ENCODE measurements around the gene MYADML2.

Gene MYADML2

GRCh38 chr17:81990836-81991683 is 44.0 kb upstream of the MYADML2 start:
- Histone ChIP-seq H3K4me2 (ENCODE audit: low read length, poor library complexity, severe bottlenecking) (no peak overlapping the region), H2AK5ac (ENCODE audit: low read length, severe bottlenecking) (no peak overlapping the region), H3K9me3 (ENCODE audit: control insufficient read depth, low read length) (no peaks in the 10 kb centered on the region), H3K36me3 (ENCODE audit: control insufficient read depth in 1 of 2, insufficient read depth in 2 of 2, low read depth in 1 of 2, low read length in 2 of 2) (peaks cover 21 to 78% of the 10 kb centered on the region in 2 experiments), H4K91ac (ENCODE audit: low read length) (peak overlapping the region; percentile 4), H3K27me3 (ENCODE audit: control insufficient read depth in 1 of 2, insufficient read depth in 1 of 2, low read length in 2 of 2) (no peaks in the 10 kb centered on the region), H2BK120ac (ENCODE audit: low read depth, low read length) (no peak overlapping the region), H2BK5ac (ENCODE audit: low read depth, low read length, poor library complexity, severe bottlenecking) (no peak overlapping the region), H3K4ac (ENCODE audit: low read depth in 1 of 2, low read length in 2 of 2) (peak overlapping the region in 1 of 2 experiments; percentile 65), H4K8ac (ENCODE audit: low read length) (peak overlapping the region; percentile 19), H3K14ac (ENCODE audit: low read length in 2 of 2) (peak overlapping the region in 1 of 2 experiments; percentile 53), H3K4me1 (ENCODE audit: control insufficient read depth, insufficient read depth, low read depth, low read length) (peaks cover 39% of the 10 kb centered on the region), H3K4me3 (ENCODE audit: insufficient read depth in 1 of 2, low read depth in 1 of 2, low read length in 2 of 2) (no peak overlapping the region), H2BK12ac (ENCODE audit: low read length in 2 of 2) (peak overlapping the region in 1 of 2 experiments; percentile 66), H3K79me1 (replicated peaks; ENCODE audit: low read length, poor library complexity, severe bottlenecking) (peaks cover 54% of the 10 kb centered on the region), H3K9ac (ENCODE audit: low read length) (no peak overlapping the region), H2AFZ (ENCODE audit: low read depth, low read length) (no peak overlapping the region), H3K23ac (ENCODE audit: low read length in 2 of 2) (no peak overlapping the region), H2BK15ac (ENCODE audit: low read depth, poor library complexity, severe bottlenecking) (no peak overlapping the region), H3K27ac (ENCODE audit: low read length, poor library complexity, severe bottlenecking) (no peak overlapping the region), H3K18ac (ENCODE audit: low read depth in 1 of 2, low read length in 2 of 2) (peak overlapping the region; percentile 55 to 82)
- DNase-seq: no peak
- WGBS: 94% methylated on average over 25 of the region's 25 CpGs

DNA sequence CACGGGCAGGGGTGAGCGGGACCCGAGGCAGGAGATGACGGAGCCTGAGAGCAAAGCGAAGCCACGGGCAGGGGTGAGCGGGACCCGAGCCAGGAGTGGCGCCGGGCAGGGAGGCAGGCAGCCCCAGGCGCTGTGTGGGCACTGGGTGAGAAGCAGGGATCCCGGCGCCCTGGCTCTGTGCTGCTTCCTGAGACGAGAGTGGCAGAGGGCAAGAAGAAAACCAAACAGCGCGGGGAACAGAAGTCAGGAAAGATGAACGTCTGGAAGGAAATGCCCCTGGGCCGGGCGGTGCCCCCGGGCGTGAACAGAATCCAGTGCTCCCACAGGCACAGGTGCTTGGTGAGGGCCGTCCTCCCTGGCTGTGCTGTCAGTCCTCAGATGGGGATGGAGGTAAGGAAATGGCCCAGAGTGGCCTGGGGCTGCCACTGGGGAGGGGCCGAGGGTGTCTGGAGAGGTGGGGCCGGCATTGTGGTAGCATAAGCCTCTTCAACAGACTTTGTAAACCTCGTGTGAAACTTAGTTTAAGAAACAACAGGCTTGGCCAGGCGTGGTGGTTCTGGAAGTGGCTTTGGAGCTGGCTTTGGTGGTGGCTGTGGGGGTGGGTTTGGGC is 40.2 kb upstream of the MYADML2 start:
- no peak overlapping the region for H4K91ac ChIP-seq (ENCODE audit: low read length)
- no peaks in the 10 kb centered on the region for H3K9me3 ChIP-seq (ENCODE audit: control insufficient read depth, low read length)
- no peak overlapping the region for H2BK120ac ChIP-seq (ENCODE audit: low read depth, low read length)
- no peak overlapping the region for H2BK5ac ChIP-seq (ENCODE audit: low read depth, low read length, poor library complexity, severe bottlenecking)
- H3K4me1 ChIP-seq (ENCODE audit: control insufficient read depth, insufficient read depth, low read depth, low read length): peaks cover 25% of the 10 kb centered on the region
- no peak overlapping the region for H3K14ac ChIP-seq (ENCODE audit: low read length in 2 of 2)
- H3K9ac ChIP-seq (ENCODE audit: low read length): no peak overlapping the region
- WGBS: 97% methylated on average over 26 of the region's 26 CpGs
- H2BK12ac ChIP-seq (ENCODE audit: low read length in 2 of 2): no peak overlapping the region
- H3K4me3 ChIP-seq (ENCODE audit: insufficient read depth in 1 of 2, low read depth in 1 of 2, low read length in 2 of 2): no peak overlapping the region
- H2AK5ac ChIP-seq (ENCODE audit: low read length, severe bottlenecking): no peak overlapping the region
- peaks cover 36 to 78% of the 10 kb centered on the region in 2 experiments for H3K36me3 ChIP-seq (ENCODE audit: control insufficient read depth in 1 of 2, insufficient read depth in 2 of 2, low read depth in 1 of 2, low read length in 2 of 2)
- no peak overlapping the region for H3K23ac ChIP-seq (ENCODE audit: low read length in 2 of 2)
- no peak overlapping the region for H3K27ac ChIP-seq (ENCODE audit: low read length, poor library complexity, severe bottlenecking)
- no peak for DNase-seq
- no peaks in the 10 kb centered on the region for H3K27me3 ChIP-seq (ENCODE audit: control insufficient read depth in 1 of 2, insufficient read depth in 1 of 2, low read length in 2 of 2)
- no peak overlapping the region for H4K8ac ChIP-seq (ENCODE audit: low read length)
- no peak overlapping the region for H3K4ac ChIP-seq (ENCODE audit: low read depth in 1 of 2, low read length in 2 of 2)
- H3K79me1 ChIP-seq (replicated peaks; ENCODE audit: low read length, poor library complexity, severe bottlenecking): peaks cover 38% of the 10 kb centered on the region
- H2BK15ac ChIP-seq (ENCODE audit: low read depth, poor library complexity, severe bottlenecking): no peak overlapping the region
- H3K4me2 ChIP-seq (ENCODE audit: low read length, poor library complexity, severe bottlenecking): no peak overlapping the region
- no peak overlapping the region for H2AFZ ChIP-seq (ENCODE audit: low read depth, low read length)
- no peak overlapping the region for H3K18ac ChIP-seq (ENCODE audit: low read depth in 1 of 2, low read length in 2 of 2)

GRCh38 chr17:81986606-81987005 is 39.6 kb upstream of the MYADML2 start:
- WGBS: 98% methylated on average over 26 of the region's 26 CpGs
- Histone ChIP-seq H3K9me3 (ENCODE audit: control insufficient read depth, low read length) (no peaks in the 10 kb centered on the region), H4K91ac (ENCODE audit: low read length) (no peak overlapping the region)

DNA sequence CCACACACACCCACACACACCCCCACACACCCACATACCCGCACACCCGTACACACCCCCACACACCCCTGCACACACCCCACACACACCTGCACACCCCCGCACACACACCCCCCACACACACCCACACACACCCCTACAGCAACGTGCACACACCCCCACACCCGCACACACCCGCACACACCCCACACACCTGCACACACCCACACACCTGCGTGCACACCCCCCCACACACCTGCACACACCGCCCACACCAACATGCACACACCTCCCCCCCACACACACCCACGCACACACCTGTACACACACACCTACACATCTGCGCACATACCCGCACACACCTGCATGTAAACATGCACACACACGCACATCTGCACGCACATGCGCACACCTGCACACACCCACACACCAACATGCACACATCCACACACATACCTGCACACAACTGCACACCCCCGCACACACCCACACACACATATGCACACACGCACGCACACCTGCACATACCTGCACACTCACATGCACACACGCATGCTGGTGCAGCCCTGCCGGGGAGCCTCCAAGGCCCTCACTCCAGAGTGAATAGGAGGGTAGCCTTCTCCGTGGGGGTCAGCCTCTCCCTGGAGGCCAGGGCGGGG is 37.9 kb upstream of the MYADML2 start:
- H2BK120ac ChIP-seq (ENCODE audit: low read depth, low read length): no peak overlapping the region

More at GRCh38 chr17:81986606-81987005, 39.6 kb upstream of the MYADML2 start:
- no peak for DNase-seq
- Histone ChIP-seq H2BK120ac (ENCODE audit: low read depth, low read length) (no peak overlapping the region), H3K27ac (ENCODE audit: low read length, poor library complexity, severe bottlenecking) (no peak overlapping the region), H4K8ac (ENCODE audit: low read length) (no peak overlapping the region), H2BK15ac (ENCODE audit: low read depth, poor library complexity, severe bottlenecking) (no peak overlapping the region), H3K14ac (ENCODE audit: low read length in 2 of 2) (no peak overlapping the region), H3K23ac (ENCODE audit: low read length in 2 of 2) (no peak overlapping the region), H3K18ac (ENCODE audit: low read depth in 1 of 2, low read length in 2 of 2) (no peak overlapping the region), H2AFZ (ENCODE audit: low read depth, low read length) (no peak overlapping the region), H3K27me3 (ENCODE audit: control insufficient read depth in 1 of 2, insufficient read depth in 1 of 2, low read length in 2 of 2) (no peaks in the 10 kb centered on the region), H3K4ac (ENCODE audit: low read depth in 1 of 2, low read length in 2 of 2) (no peak overlapping the region), H3K79me1 (replicated peaks; ENCODE audit: low read length, poor library complexity, severe bottlenecking) (peaks cover 38% of the 10 kb centered on the region), H2BK12ac (ENCODE audit: low read length in 2 of 2) (no peak overlapping the region), H2BK5ac (ENCODE audit: low read depth, low read length, poor library complexity, severe bottlenecking) (no peak overlapping the region), H3K4me3 (ENCODE audit: insufficient read depth in 1 of 2, low read depth in 1 of 2, low read length in 2 of 2) (no peak overlapping the region), H3K36me3 (ENCODE audit: control insufficient read depth in 1 of 2, insufficient read depth in 2 of 2, low read depth in 1 of 2, low read length in 2 of 2) (peaks cover 37 to 73% of the 10 kb centered on the region in 2 experiments), H3K4me1 (ENCODE audit: control insufficient read depth, insufficient read depth, low read depth, low read length) (peaks cover 19% of the 10 kb centered on the region), H2AK5ac (ENCODE audit: low read length, severe bottlenecking) (no peak overlapping the region), H3K9ac (ENCODE audit: low read length) (no peak overlapping the region), H3K4me2 (ENCODE audit: low read length, poor library complexity, severe bottlenecking) (no peak overlapping the region)

More for the DNA sequence above, 37.9 kb upstream of the MYADML2 start:
- Histone ChIP-seq H3K36me3 (ENCODE audit: control insufficient read depth in 1 of 2, insufficient read depth in 2 of 2, low read depth in 1 of 2, low read length in 2 of 2) (peaks cover 46 to 67% of the 10 kb centered on the region in 2 experiments), H3K27ac (ENCODE audit: low read length, poor library complexity, severe bottlenecking) (no peak overlapping the region), H3K4me1 (ENCODE audit: control insufficient read depth, insufficient read depth, low read depth, low read length) (peaks cover 10% of the 10 kb centered on the region), H3K9me3 (ENCODE audit: control insufficient read depth, low read length) (no peaks in the 10 kb centered on the region), H4K8ac (ENCODE audit: low read length) (peak overlapping the region; percentile 77), H3K4me2 (ENCODE audit: low read length, poor library complexity, severe bottlenecking) (no peak overlapping the region), H3K4me3 (ENCODE audit: insufficient read depth in 1 of 2, low read depth in 1 of 2, low read length in 2 of 2) (peak overlapping the region in 1 of 2 experiments; percentile 34), H2AFZ (ENCODE audit: low read depth, low read length) (no peak overlapping the region), H2BK5ac (ENCODE audit: low read depth, low read length, poor library complexity, severe bottlenecking) (no peak overlapping the region), H3K23ac (ENCODE audit: low read length in 2 of 2) (no peak overlapping the region), H2AK5ac (ENCODE audit: low read length, severe bottlenecking) (no peak overlapping the region), H3K27me3 (ENCODE audit: control insufficient read depth in 1 of 2, insufficient read depth in 1 of 2, low read length in 2 of 2) (no peaks in the 10 kb centered on the region), H3K14ac (ENCODE audit: low read length in 2 of 2) (no peak overlapping the region), H3K9ac (ENCODE audit: low read length) (no peak overlapping the region), H3K79me1 (replicated peaks; ENCODE audit: low read length, poor library complexity, severe bottlenecking) (peaks cover 37% of the 10 kb centered on the region), H4K91ac (ENCODE audit: low read length) (peak overlapping the region; percentile 87), H2BK12ac (ENCODE audit: low read length in 2 of 2) (no peak overlapping the region), H3K4ac (ENCODE audit: low read depth in 1 of 2, low read length in 2 of 2) (no peak overlapping the region), H3K18ac (ENCODE audit: low read depth in 1 of 2, low read length in 2 of 2) (no peak overlapping the region), H2BK15ac (ENCODE audit: low read depth, poor library complexity, severe bottlenecking) (no peak overlapping the region)
- no peak for DNase-seq
- WGBS: 98% methylated on average over 20 of the region's 21 CpGs

All from mesenchymal stem cell (in vitro differentiated cells and primary cell).